ENCODE data around the gene RASSF1. TPM values are rescaled to one million over a fixed set of nuclear protein-coding genes. Genes with fewer than 3 reads are reported as not detected.
A peak's percentile ranks its signal among the peaks of the same experiment; 100 is the strongest.

The RASSF1 gene
- total and polyA plus RNA-seq, 2 of the 13 experiments (the other 11 are each of a cell fraction or from before 2014, with no cell fraction given): 10.2 to 27.5 TPM

DNA sequence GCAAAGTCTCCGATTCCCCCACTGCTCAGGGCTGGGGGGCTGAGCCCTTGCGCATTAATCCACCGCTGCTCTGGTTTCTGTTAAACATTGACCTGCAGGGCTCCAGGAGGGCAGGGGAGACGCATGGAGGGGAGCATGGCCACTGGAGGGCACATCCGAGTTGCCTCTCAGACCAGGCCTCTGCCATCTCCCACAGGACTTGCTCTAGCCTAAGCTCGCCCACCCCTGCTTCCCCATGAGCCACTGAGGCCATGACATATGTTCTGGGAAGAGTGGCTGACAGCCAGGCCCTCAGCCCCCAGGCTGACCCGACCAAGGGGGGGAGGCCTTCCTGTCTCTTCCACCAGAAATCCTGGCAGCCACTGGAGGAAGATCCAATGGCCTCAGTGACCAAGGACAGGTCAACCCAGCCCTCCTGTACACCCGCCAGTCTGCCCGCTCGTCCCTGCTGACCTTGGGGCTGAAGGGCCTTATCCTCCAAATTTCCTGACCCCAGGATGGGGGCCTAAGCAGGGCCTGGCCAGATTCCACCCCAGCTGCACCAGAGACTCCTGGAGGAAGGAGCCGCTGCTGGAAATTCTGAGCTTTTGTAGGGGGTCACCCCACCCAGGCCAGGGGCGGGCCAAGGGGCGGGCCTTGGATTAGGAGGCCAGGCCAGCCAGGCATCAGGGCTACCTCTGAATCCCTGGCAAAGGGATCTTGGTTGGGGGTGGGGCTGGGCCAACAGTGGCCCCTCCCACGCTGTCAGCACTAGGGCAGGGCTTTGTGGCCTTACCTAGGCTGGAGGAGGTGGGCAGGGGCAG lies 37.4 kb downstream of the RASSF1 start, which contains the start of gene HYAL1 (continued):
- TF ChIP-seq ZNF720 (CRISPR knock-in tag; IDR thresholded peaks at IDR 0.05) (no peak), ZNF484 (CRISPR knock-in tag; IDR thresholded peaks at IDR 0.05; ENCODE audit: borderline replicate concordance, low read depth) (no peak), ZNF205 (CRISPR knock-in tag; IDR thresholded peaks at IDR 0.05) (no peak; the same call in 1 of the 2 replicates), KAT2B (IDR thresholded peaks at IDR 0.05; ENCODE audit: borderline replicate concordance, low read depth, low read length) (no peak), BRD4 (CRISPR knock-in tag; IDR thresholded peaks at IDR 0.05) (0 out of 2 replicates have a peak, but pooled peaks have one; percentile 4), ZNF451 (CRISPR knock-in tag; IDR thresholded peaks at IDR 0.05) (no peak), KDM6A (CRISPR knock-in tag; IDR thresholded peaks at IDR 0.05; ENCODE audit: low read depth) (0 out of 2 replicates have a peak, but pooled peaks have one; percentile 15), ZNF546 (CRISPR knock-in tag; conservative IDR thresholded peaks at IDR 0.05) (no peak; the same call in 1 of the 2 replicates), ARNTL (CRISPR knock-in tag; IDR thresholded peaks at IDR 0.05) (peak; percentile 71), SMC3 (IDR thresholded peaks at IDR 0.05; ENCODE audit: low read length) (peak; percentile 64; the same call in 1 of the 2 replicates), ZNF790 (CRISPR knock-in tag; IDR thresholded peaks at IDR 0.05; ENCODE audit: borderline replicate concordance) (no peak), ZNF296 (CRISPR knock-in tag; conservative IDR thresholded peaks at IDR 0.05) (0 out of 2 replicates have a peak, but pooled peaks have one; percentile 32), BORCS8-MEF2B (CRISPR knock-in tag; IDR thresholded peaks at IDR 0.05) (peak; percentile 84), GZF1 (CRISPR knock-in tag; IDR thresholded peaks at IDR 0.05) (no peak; the same call in 1 of the 2 replicates), TRIM22 (IDR thresholded peaks at IDR 0.05) (no peak), ZNF552 (CRISPR knock-in tag; IDR thresholded peaks at IDR 0.05; ENCODE audit: borderline replicate concordance) (0 out of 2 replicates have a peak, but pooled peaks have one; percentile 53), FOSL1 (CRISPR knock-in tag; IDR thresholded peaks at IDR 0.05; ENCODE audit: borderline replicate concordance) (no peak), ZNF121 (CRISPR knock-in tag; IDR thresholded peaks at IDR 0.05) (peak; percentile 12; the same call in 1 of the 2 replicates), ATF7-NPFF (CRISPR knock-in tag; IDR thresholded peaks at IDR 0.05; ENCODE audit: low read depth) (peak; percentile 46; the same call in 1 of the 2 replicates), ZNF562 (CRISPR knock-in tag; IDR thresholded peaks at IDR 0.05; ENCODE audit: borderline replicate concordance) (no peak)
- TF ChIP-seq, protein P1, sequence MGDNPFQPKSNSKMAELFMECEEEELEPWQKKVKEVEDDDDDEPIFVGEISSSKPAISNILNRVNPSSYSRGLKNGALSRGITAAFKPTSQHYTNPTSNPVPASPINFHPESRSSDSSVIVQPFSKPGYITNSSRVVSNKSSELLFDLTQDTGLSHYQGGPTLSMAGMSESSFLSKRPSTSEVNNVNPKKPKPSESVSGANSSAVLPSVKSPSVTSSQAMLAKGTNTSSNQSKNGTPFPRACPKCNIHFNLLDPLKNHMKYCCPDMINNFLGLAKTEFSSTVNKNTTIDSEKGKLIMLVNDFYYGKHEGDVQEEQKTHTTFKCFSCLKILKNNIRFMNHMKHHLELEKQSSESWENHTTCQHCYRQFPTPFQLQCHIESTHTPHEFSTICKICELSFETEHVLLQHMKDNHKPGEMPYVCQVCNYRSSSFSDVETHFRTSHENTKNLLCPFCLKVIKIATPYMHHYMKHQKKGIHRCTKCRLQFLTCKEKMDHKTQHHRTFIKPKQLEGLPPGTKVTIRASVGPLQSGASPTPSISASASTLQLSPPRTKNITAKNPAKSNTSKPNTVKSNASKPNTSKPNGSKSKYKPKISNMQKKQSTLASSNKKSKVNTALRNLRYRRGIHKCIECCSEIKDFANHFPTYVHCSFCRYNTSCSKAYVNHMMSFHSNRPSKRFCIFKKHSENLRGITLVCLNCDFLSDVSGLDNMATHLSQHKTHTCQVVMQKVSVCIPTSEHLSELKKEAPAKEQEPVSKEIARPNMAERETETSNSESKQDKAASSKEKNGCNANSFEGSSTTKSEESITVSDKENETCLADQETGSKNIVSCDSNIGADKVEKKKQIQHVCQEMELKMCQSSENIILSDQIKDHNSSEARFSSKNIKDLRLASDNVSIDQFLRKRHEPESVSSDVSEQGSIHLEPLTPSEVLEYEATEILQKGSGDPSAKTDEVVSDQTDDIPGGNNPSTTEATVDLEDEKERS (CRISPR knock-in tag; IDR thresholded peaks at IDR 0.05): peak; percentile 66; the same call in 1 of the 2 replicates
- TF ChIP-seq, protein P2, sequence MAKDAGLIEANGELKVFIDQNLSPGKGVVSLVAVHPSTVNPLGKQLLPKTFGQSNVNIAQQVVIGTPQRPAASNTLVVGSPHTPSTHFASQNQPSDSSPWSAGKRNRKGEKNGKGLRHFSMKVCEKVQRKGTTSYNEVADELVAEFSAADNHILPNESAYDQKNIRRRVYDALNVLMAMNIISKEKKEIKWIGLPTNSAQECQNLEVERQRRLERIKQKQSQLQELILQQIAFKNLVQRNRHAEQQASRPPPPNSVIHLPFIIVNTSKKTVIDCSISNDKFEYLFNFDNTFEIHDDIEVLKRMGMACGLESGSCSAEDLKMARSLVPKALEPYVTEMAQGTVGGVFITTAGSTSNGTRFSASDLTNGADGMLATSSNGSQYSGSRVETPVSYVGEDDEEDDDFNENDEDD (CRISPR knock-in tag; IDR thresholded peaks at IDR 0.05; ENCODE audit: borderline replicate concordance): no peak
- TF ChIP-seq, protein P3, sequence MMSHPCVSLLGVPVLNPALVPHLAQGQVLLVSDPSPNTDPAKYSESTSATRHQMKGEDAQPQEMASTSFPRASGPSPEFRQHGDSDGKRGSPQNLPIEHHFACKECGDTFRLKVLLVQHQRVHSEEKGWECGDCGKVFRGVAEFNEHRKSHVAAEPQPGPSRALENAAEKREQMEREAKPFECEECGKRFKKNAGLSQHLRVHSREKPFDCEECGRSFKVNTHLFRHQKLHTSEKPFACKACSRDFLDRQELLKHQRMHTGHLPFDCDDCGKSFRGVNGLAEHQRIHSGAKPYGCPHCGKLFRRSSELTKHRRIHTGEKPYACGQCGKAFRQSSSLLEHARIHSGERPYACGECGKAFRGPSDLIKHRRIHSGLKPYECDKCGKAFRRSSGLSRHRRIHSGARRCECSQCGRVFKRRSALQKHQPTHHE (CRISPR knock-in tag; IDR thresholded peaks at IDR 0.05; ENCODE audit: borderline replicate concordance): peak; percentile 71; the same call in 1 of the 2 replicates
